HepG2 (cell line): ENCODE data around the gene MED19. TPM values are rescaled to one million over a fixed set of nuclear protein-coding genes. Genes with fewer than 3 reads are reported as not detected.

Source experiments
- AGO1 ChIP-seq: fragments of 200-400 bp; formaldehyde crosslinking; IDR thresholded peaks from 2 replicates; pipeline ENCODE4 v1.6.1; 2017; ENCODE audit warnings: mild to moderate bottlenecking, low read depth, low read length, moderate library complexity; ENCODE audit not compliant: poor library complexity, severe bottlenecking
- CHD4 ChIP-seq: fragments of 200-600 bp; sonication (generic); IDR thresholded peaks from 2 replicates; pipeline ENCODE4 v1.7.0; 2017; ENCODE audit warnings: mild to moderate bottlenecking, low read length, borderline replicate concordance
- HDAC1 ChIP-seq: sonication (generic); formaldehyde crosslinking; IDR thresholded peaks from 2 replicates; pipeline ENCODE4 v1.5.1; 2020; ENCODE audit warnings: mild to moderate bottlenecking, missing genetic modification reagents
- HMG20A ChIP-seq: IDR thresholded peaks from 2 replicates; pipeline ENCODE4 v1.6.1; 2016; ENCODE audit warnings: borderline replicate concordance
- HOXD1 ChIP-seq: sonication (generic); formaldehyde crosslinking; IDR thresholded peaks from 2 replicates; pipeline ENCODE4 v1.5.0; 2020; ENCODE audit warnings: missing genetic modification reagents
- POGZ ChIP-seq: sonication (generic); formaldehyde crosslinking; IDR thresholded peaks from 2 replicates; pipeline ENCODE4 v1.4.0; 2020; ENCODE audit warnings: mild to moderate bottlenecking, missing genetic modification reagents
- SOX13 ChIP-seq, 3 experiments: fragments of 450-650 bp in 1 of 3; sonication (generic) in 1 of 3; formaldehyde crosslinking in 1 of 3; IDR thresholded peaks in 2 of 3; conservative IDR thresholded peaks in 1 of 3; 2 replicates each; pipeline versions ENCODE4 v1.5.0 to v1.6.1; 2016 to 2020; ENCODE audit warnings: antibody characterized with exemption in 1 of 3, mild to moderate bottlenecking in 1 of 3, missing compliant biosample characterization in 1 of 3, missing genetic modification reagents in 1 of 3, moderate library complexity in 1 of 3
- TCF12 ChIP-seq, 2 experiments: fragments of 450-650 bp in 1 of 2; sonication (generic) in 1 of 2; formaldehyde crosslinking in 1 of 2; IDR thresholded peaks; 2 replicates each; pipeline versions ENCODE4 v1.6.1 to v1.8.0; 2017 to 2022; ENCODE audit warnings: antibody characterized with exemption in 1 of 2, mild to moderate bottlenecking in 1 of 2, missing genetic modification reagents in 1 of 2, moderate library complexity in 1 of 2
- ZNF563 ChIP-seq: sonication (generic); formaldehyde crosslinking; IDR thresholded peaks from 2 replicates; pipeline ENCODE4 v1.8.0; 2022; ENCODE audit warnings: mild to moderate bottlenecking, moderate library complexity, missing genetic modification reagents
- polyA plus RNA-seq, 8 experiments: library from polyadenylated mRNA; depleted of rRNA in 3 of 8; stranded (reverse) in 7 of 8; unstranded in 1 of 8; fragments of >200 nt; fragmentation: Illumina TruSeq in 4 of 8; extraction: Trizol in 4 of 8; gene quantifications; 2 replicates each; pipeline versions ENCODE4 v1.2.1 to v1.2.3, GENCODE V29; 2011 to 2016; ENCODE audit warnings: low read depth in 4 of 8, missing spikeins in 1 of 8, mixed read lengths in 1 of 8; ENCODE audit not compliant: insufficient read depth in 1 of 8
- total RNA-seq, 5 experiments: library from RNA; depleted of rRNA; stranded (reverse); fragments of >200 nt; fragmentation: Illumina TruSeq; extraction: Trizol; gene quantifications; 2 replicates each; pipeline ENCODE4 v1.2.3, GENCODE V29; 2016; ENCODE audit warnings: low read depth in 1 of 5
- TF ChIP-seq, protein P1 (sequence below): IDR thresholded peaks from 2 replicates; pipeline ENCODE4 v1.6.1; 2016; ENCODE audit warnings: missing biosample characterization, missing genetic modification reagents, low read depth
- TF ChIP-seq, protein P2 (sequence below): IDR thresholded peaks from 2 replicates; pipeline ENCODE4 v1.4.0; 2020; ENCODE audit warnings: mild to moderate bottlenecking, missing genetic modification reagents
- TF ChIP-seq, protein P3 (sequence below), 2 experiments: fragments of 450-650 bp in 1 of 2; sonication (generic) in 1 of 2; formaldehyde crosslinking in 1 of 2; IDR thresholded peaks; 2 replicates each; pipeline versions ENCODE4 v1.6.1 to v1.8.0; 2016 to 2022; ENCODE audit warnings: antibody characterized with exemption in 1 of 2, mild to moderate bottlenecking in 1 of 2, missing genetic modification reagents in 1 of 2

Gene MED19
- total and polyA plus RNA-seq, 2 of the 13 experiments (the other 11 are each of a cell fraction or from before 2014, with no cell fraction given) = 12.9 to 13.8 TPM

DNA sequence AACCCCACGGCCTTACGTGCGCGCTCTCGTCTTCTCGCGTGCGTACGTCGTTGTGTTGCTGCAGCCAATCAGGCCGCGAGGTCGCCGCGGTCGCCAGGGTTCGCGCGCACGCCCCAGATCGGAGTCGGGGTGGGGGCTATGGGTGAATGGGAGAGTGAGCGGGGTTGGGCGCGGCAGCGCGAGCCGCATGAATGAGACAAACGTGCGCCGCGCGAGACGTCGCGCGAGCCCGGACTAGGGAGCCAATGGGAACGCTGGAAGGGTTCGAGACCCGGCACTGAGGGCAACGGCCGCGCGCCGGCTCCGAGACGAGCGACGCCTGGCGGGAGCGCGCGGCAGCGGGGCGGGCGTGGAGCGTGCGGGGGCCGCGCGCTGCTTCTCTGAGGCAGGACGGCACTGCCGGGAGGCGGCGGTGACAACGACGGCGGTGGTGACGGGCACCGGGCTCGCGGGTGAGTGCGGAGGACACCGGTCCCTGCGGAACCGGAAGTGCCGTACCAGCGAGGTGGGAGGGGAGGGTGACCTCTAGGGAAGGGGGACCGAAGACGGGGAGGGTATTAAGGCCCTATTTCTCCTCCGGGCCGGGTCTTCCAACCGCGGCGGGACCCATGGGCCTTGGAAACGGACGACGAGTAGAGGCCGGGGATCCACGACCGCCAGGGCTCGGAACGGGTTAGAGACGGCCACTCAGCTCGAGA is 44.1 kb downstream of the MED19 start, which contains the start of gene ZDHHC5 (continued):
- TF ChIP-seq, protein P1, sequence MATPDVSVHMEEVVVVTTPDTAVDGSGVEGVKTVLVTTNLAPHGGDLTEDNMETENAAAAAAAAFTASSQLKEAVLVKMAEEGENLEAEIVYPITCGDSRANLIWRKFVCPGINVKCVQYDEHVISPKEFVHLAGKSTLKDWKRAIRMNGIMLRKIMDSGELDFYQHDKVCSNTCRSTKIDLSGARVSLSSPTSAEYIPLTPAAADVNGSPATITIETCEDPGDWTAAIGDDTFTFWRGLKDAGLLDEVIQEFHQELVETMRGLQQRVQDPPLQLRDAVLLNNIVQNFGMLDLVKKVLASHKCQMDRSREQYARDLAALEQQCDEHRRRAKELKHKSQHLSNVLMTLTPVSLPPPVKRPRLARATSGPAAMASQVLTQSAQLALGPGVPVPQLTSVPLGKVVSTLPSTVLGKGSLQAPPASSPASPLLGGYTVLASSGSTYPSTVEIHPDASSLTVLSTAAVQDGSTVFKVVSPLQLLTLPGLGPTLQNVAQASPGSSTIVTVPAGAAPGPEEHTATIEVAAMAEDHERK (CRISPR knock-in tag) = peak; percentile 99
- TF ChIP-seq ZNF563 (peak; percentile 21; the same call in 1 of the 2 replicates), TCF12 (IDR thresholded peaks at IDR 0.05) (no peak), TCF12 (CRISPR knock-in tag; IDR thresholded peaks at IDR 0.05) (peak; percentile 71), CHD4 (no peak), AGO1 (no peak), HOXD1 (CRISPR knock-in tag) (no peak), HMG20A (CRISPR knock-in tag) (no peak), HDAC1 (CRISPR knock-in tag) (peak; percentile 61; the same call in 1 of the 2 replicates), POGZ (CRISPR knock-in tag) (peak; percentile 49; the same call in 1 of the 2 replicates), SOX13 (IDR thresholded peaks at IDR 0.05) (no peak), SOX13 (CRISPR knock-in tag; conservative IDR thresholded peaks at IDR 0.05 in 1 of 2, IDR thresholded peaks at IDR 0.05 in 1 of 2) (peak in 1 of 2 experiments; percentile 33; a peak in 1 of 4 replicates)
- TF ChIP-seq, protein P2, sequence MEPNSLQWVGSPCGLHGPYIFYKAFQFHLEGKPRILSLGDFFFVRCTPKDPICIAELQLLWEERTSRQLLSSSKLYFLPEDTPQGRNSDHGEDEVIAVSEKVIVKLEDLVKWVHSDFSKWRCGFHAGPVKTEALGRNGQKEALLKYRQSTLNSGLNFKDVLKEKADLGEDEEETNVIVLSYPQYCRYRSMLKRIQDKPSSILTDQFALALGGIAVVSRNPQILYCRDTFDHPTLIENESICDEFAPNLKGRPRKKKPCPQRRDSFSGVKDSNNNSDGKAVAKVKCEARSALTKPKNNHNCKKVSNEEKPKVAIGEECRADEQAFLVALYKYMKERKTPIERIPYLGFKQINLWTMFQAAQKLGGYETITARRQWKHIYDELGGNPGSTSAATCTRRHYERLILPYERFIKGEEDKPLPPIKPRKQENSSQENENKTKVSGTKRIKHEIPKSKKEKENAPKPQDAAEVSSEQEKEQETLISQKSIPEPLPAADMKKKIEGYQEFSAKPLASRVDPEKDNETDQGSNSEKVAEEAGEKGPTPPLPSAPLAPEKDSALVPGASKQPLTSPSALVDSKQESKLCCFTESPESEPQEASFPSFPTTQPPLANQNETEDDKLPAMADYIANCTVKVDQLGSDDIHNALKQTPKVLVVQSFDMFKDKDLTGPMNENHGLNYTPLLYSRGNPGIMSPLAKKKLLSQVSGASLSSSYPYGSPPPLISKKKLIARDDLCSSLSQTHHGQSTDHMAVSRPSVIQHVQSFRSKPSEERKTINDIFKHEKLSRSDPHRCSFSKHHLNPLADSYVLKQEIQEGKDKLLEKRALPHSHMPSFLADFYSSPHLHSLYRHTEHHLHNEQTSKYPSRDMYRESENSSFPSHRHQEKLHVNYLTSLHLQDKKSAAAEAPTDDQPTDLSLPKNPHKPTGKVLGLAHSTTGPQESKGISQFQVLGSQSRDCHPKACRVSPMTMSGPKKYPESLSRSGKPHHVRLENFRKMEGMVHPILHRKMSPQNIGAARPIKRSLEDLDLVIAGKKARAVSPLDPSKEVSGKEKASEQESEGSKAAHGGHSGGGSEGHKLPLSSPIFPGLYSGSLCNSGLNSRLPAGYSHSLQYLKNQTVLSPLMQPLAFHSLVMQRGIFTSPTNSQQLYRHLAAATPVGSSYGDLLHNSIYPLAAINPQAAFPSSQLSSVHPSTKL (CRISPR knock-in tag) = peak; percentile 45; the same call in 1 of the 2 replicates
- TF ChIP-seq, protein P3, sequence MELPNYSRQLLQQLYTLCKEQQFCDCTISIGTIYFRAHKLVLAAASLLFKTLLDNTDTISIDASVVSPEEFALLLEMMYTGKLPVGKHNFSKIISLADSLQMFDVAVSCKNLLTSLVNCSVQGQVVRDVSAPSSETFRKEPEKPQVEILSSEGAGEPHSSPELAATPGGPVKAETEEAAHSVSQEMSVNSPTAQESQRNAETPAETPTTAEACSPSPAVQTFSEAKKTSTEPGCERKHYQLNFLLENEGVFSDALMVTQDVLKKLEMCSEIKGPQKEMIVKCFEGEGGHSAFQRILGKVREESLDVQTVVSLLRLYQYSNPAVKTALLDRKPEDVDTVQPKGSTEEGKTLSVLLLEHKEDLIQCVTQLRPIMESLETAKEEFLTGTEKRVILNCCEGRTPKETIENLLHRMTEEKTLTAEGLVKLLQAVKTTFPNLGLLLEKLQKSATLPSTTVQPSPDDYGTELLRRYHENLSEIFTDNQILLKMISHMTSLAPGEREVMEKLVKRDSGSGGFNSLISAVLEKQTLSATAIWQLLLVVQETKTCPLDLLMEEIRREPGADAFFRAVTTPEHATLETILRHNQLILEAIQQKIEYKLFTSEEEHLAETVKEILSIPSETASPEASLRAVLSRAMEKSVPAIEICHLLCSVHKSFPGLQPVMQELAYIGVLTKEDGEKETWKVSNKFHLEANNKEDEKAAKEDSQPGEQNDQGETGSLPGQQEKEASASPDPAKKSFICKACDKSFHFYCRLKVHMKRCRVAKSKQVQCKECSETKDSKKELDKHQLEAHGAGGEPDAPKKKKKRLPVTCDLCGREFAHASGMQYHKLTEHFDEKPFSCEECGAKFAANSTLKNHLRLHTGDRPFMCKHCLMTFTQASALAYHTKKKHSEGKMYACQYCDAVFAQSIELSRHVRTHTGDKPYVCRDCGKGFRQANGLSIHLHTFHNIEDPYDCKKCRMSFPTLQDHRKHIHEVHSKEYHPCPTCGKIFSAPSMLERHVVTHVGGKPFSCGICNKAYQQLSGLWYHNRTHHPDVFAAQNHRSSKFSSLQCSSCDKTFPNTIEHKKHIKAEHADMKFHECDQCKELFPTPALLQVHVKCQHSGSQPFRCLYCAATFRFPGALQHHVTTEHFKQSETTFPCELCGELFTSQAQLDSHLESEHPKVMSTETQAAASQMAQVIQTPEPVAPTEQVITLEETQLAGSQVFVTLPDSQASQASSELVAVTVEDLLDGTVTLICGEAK (IDR thresholded peaks at IDR 0.05) = 0 out of 2 replicates have a peak, but pooled peaks have one; percentile 31
- TF ChIP-seq, protein P3 (CRISPR knock-in tag; IDR thresholded peaks at IDR 0.05) = no peak
